Sigmoid colon (tissue), 7 donors: ENCODE data around the gene SGTA. TPM values are rescaled to one million over a fixed set of nuclear protein-coding genes. Genes with fewer than 3 reads are reported as not detected.

ENCODE experiments used
- DNase-seq: peaks from one replicate; pipeline ENCODE4 v3.0.0-alpha.2; 2019
- H3K27ac ChIP-seq, 4 donors: fragments of 200-600 bp; sonication (generic); one replicate each; pipeline ENCODE4 v1.5.1; 2016 to 2019; ENCODE audit warnings: mild to moderate bottlenecking in 1 of 4
- H3K27me3 ChIP-seq, 3 donors: fragments of 200-600 bp; sonication (generic); one replicate each; pipeline ENCODE4 v1.5.1; 2019; ENCODE audit warnings: mild to moderate bottlenecking in 1 of 3
- H3K36me3 ChIP-seq, 4 donors: fragments of 200-600 bp; sonication (generic); one replicate each; pipeline ENCODE4 v1.5.1; 2016 to 2019
- H3K4me1 ChIP-seq, 4 donors: fragments of 200-600 bp; sonication (generic); one replicate each; pipeline ENCODE4 v1.5.1; 2017 to 2019
- H3K4me3 ChIP-seq, 4 donors: fragments of 200-600 bp; sonication (generic); one replicate each; pipeline ENCODE4 v1.5.1; 2017 to 2019; ENCODE audit warnings: mild to moderate bottlenecking in 2 of 4, moderate library complexity in 1 of 4
- H3K9me3 ChIP-seq, 4 donors: fragments of 200-600 bp in 3 of 4; sonication (generic) in 3 of 4; one replicate each; pipeline versions ENCODE4 v1.5.1 to v1.6.1; 2013 to 2019
- EP300 ChIP-seq, 4 donors: sonication (generic); formaldehyde crosslinking; IDR thresholded peaks; one replicate each; pipeline ENCODE4 v1.6.1; 2017; ENCODE audit warnings: antibody characterized with exemption in 4 of 4
- POLR2A ChIP-seq, 2 donors: fragments of 450-650 bp; IDR thresholded peaks; one replicate each; pipeline ENCODE4 v1.6.1; 2016; ENCODE audit warnings: antibody characterized with exemption in 2 of 2, mild to moderate bottlenecking in 2 of 2, moderate library complexity in 2 of 2
- POLR2AphosphoS5 ChIP-seq, 4 donors: sonication (generic); formaldehyde crosslinking; IDR thresholded peaks; one replicate each; pipeline ENCODE4 v1.6.1; 2017; ENCODE audit warnings: antibody characterized with exemption in 4 of 4
- WGBS, 2 donors: extraction: QIAGEN DNeasy Blood & Tissue Kit; methylation state at CpG; one replicate each; pipeline ENCODE4 v1.1.7; 2013; 5-methylcytosine and 5-hydroxymethylcytosine counted together
- intact Hi-C: fragments of 100-400 bp; cut with DNase I; formaldehyde crosslinking; loops from one replicate; pipeline ENCODE4 v1.15.1; 2023
- polyA plus RNA-seq, 3 donors: library from polyadenylated mRNA; stranded (reverse); fragments of 200-250 nt; gene quantifications; one replicate each; pipeline ENCODE4 v1.2.3, GENCODE V29; 2013
- total RNA-seq, 4 donors: library from RNA; depleted of rRNA; stranded (reverse); fragments of >200 nt; gene quantifications; one replicate each; pipeline ENCODE4 v1.1.0, GENCODE V29; 2016
- TF ChIP-seq, protein P1 (sequence below), 4 experiments: fragments of 450-650 bp in 3 of 4; fragments of 200-600 bp in 1 of 4; IDR thresholded peaks; one replicate each; pipeline ENCODE4 v1.5.1; 2016 to 2019; ENCODE audit warnings: antibody characterized with exemption in 4 of 4, mild to moderate bottlenecking in 3 of 4, moderate library complexity in 2 of 4
- donor health status: healthy with polysubstance abuse.
- donor health status: Bipolar disorder and iron deficiency.
- donor health status: healthy.

Gene SGTA
- total and polyA plus RNA-seq, 7 donors, result 42.5 to 80.7 (median 48.1) TPM

DNA sequence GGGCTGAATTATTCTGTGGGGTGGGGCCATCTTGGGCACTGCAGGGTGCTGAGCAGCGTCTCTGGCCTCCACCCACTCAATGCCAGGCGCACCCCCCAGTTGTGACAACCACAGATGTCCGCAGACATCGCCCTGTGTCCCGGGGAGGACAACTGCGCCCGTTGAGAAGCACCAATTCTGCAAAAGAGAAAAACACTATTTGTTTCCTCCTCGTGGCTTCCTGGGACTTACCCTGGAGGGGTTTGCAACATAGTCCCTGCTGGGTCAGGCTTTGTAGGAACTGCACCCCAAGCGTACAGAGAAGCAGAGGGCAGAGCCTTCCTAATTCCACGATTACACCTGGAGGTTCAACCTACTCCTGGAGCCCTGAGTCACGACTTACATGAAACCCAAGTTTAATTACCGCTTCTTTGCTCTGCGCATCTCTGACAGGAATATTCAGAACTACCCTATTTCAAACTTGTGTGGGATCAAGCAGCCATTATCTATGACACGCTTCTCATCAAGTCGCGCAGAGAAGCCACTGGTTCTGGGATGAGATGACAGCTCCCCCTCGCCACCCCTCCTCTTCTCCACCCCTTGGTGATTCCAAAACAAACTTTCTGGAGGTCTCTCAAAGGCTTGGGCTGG, 32.1 kb downstream of the SGTA start:
- Histone ChIP-seq H3K4me3 (no peak overlapping the region), H3K27ac (no peak overlapping the region), H3K36me3 (peaks cover 9 to 16% (median 13%) of the 10 kb centered on the region in 4 donors), H3K27me3 (no peaks in the 10 kb centered on the region), H3K9me3 (no peaks in the 10 kb centered on the region), H3K4me1 (peaks cover 0 to 3% (median 0%) of the 10 kb centered on the region in 4 donors)
- intact Hi-C loops, result no loop called here
- 76% methylated on average over 17 of the region's 17 CpGs for WGBS, 2 donors
- no peak for TF ChIP-seq POLR2A (IDR thresholded peaks at IDR 0.05)
- no peak for TF ChIP-seq POLR2AphosphoS5 (IDR thresholded peaks at IDR 0.05)
- TF ChIP-seq, protein P1, sequence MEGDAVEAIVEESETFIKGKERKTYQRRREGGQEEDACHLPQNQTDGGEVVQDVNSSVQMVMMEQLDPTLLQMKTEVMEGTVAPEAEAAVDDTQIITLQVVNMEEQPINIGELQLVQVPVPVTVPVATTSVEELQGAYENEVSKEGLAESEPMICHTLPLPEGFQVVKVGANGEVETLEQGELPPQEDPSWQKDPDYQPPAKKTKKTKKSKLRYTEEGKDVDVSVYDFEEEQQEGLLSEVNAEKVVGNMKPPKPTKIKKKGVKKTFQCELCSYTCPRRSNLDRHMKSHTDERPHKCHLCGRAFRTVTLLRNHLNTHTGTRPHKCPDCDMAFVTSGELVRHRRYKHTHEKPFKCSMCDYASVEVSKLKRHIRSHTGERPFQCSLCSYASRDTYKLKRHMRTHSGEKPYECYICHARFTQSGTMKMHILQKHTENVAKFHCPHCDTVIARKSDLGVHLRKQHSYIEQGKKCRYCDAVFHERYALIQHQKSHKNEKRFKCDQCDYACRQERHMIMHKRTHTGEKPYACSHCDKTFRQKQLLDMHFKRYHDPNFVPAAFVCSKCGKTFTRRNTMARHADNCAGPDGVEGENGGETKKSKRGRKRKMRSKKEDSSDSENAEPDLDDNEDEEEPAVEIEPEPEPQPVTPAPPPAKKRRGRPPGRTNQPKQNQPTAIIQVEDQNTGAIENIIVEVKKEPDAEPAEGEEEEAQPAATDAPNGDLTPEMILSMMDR (IDR thresholded peaks at IDR 0.05), result no peak
- TF ChIP-seq EP300 (IDR thresholded peaks at IDR 0.05), result no peak
- DNase-seq, result no peak

DNA sequence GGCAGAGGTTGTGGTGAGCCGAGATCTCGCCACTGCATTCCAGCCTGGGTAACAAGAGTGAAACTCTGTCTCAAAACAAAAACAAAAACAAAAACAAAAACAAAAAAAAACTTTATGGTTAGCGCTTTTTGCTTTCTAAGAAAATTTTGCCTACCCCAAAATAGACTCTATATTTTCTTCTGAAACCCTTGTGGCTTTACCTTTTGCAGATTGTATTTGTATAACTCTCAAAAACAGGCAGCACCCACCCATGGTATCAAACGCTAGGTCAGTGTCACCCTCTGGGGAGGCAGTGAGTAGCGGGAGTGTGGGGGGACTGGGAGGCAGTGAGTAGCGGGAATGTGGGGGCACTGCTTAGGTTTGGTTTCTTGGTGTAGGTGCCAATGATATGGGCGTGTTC, 35.7 kb downstream of the SGTA start:
- TF ChIP-seq EP300 (IDR thresholded peaks at IDR 0.05), result no peak
- TF ChIP-seq, protein P1 (IDR thresholded peaks at IDR 0.05), result no peak
- Histone ChIP-seq H3K27ac (no peak overlapping the region), H3K9me3 (no peaks in the 10 kb centered on the region), H3K4me3 (no peak overlapping the region), H3K4me1 (peaks cover 0 to 3% (median 0%) of the 10 kb centered on the region in 4 donors), H3K27me3 (no peaks in the 10 kb centered on the region), H3K36me3 (no peaks in the 10 kb centered on the region)
- intact Hi-C loops, result no loop called here
- WGBS, 2 donors, result 76 to 80% methylated on average over 7 of the region's 7 CpGs
- DNase-seq, result no peak

DNA sequence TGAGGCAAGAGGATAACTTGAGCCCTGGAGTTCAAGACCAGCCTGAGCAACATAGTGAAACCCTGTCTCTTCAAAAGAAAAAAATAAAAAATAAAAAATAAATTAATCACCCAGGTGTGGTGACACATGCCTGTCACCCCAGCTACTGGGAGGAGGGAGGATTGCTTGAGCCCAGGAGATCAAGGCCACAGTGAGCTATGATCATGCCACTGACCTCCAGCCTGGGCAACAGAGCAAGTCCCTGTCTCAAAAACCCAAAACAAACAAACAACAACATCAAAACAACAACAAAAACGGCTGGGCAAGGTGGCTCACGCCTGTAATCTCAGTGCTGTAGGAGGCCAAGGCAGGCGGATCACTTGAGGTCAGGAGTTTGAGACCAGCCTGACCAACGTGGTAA, 39.0 kb downstream of the SGTA start:
- 35 to 55% methylated on average over 4 of the region's 4 CpGs for WGBS, 2 donors
- H3K4me3 ChIP-seq, result no peak overlapping the region
- intact Hi-C loops, result no loop called here

DNA sequence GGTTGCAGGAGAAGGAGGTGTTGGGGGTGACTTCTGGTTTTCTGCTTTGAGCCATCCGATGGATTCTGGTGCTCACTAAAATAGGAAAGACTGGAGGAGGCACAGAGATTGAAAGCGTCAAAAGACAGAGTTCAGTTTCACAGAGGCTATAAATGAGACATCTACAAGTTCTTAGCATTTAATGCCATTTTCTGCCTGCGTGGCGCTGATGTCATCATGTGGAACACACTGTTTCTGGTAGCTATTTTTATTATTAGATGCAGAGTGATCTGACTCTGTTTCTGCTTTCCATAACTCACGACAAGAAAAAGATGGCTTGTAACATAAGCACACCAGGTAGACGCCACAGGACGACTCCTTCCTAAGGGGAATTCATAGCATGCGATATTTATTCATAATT, 40.0 kb downstream of the SGTA start:
- WGBS, 2 donors, result 80 to 81% methylated on average over 8 of the region's 8 CpGs
- DNase-seq, result no peak
- no peak overlapping the region for H3K27ac ChIP-seq
- TF ChIP-seq POLR2A (IDR thresholded peaks at IDR 0.05) (no peak), POLR2AphosphoS5 (IDR thresholded peaks at IDR 0.05) (no peak), EP300 (IDR thresholded peaks at IDR 0.05) (no peak)
- TF ChIP-seq, protein P1 (IDR thresholded peaks at IDR 0.05), result no peak
- no peak overlapping the region for H3K4me3 ChIP-seq
- H3K4me1 ChIP-seq, result peaks cover 0 to 16% (median 15%) of the 10 kb centered on the region in 4 donors
- H3K27me3 ChIP-seq, result peaks cover 0 to 3% (median 0%) of the 10 kb centered on the region in 3 donors
- no peaks in the 10 kb centered on the region for H3K36me3 ChIP-seq
- intact Hi-C loops, result no loop called here
- H3K9me3 ChIP-seq, result no peaks in the 10 kb centered on the region

More for the DNA sequence above, 39.0 kb downstream of the SGTA start:
- TF ChIP-seq EP300 (IDR thresholded peaks at IDR 0.05), result no peak
- no peaks in the 10 kb centered on the region for H3K36me3 ChIP-seq
- H3K27ac ChIP-seq, result no peak overlapping the region
- H3K4me1 ChIP-seq, result peaks cover 0 to 8% (median 5%) of the 10 kb centered on the region in 4 donors
- peaks cover 0 to 3% (median 0%) of the 10 kb centered on the region in 3 donors for H3K27me3 ChIP-seq
- H3K9me3 ChIP-seq, result no peaks in the 10 kb centered on the region
- no peak for DNase-seq

DNA sequence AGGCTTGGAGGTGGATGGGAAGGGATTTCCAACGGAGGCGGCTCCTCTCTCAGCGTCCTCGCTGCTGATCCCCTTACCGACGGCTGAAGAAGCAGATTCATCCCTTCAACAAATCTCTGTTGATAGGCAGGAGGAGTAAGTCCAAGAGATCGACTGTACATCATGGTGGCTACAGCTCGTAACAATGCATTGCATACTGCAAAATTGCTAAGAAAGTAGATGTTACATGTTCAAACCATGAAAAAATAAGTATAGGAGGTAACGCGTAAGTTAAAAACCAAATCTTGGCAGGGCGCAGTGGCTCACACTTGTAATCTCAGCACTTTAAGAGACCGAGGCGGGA, 42.8 kb downstream of the SGTA start:
- Histone ChIP-seq H3K27me3 (peaks cover 0 to 3% (median 0%) of the 10 kb centered on the region in 3 donors), H3K36me3 (peaks cover 0 to 17% (median 9%) of the 10 kb centered on the region in 4 donors), H3K4me1 (peaks cover 0 to 16% (median 15%) of the 10 kb centered on the region in 4 donors), H3K9me3 (no peaks in the 10 kb centered on the region), H3K27ac (no peak overlapping the region), H3K4me3 (peak overlapping the region in 3 of 4 donors; percentile 85 to 99 (median 92))
- WGBS, 2 donors, result 43 to 54% methylated on average over 13 of the region's 13 CpGs
- TF ChIP-seq, protein P1 (IDR thresholded peaks at IDR 0.05), result peak in 1 of 4 experiments; percentile 4
- no peak for TF ChIP-seq EP300 (IDR thresholded peaks at IDR 0.05)
- TF ChIP-seq POLR2AphosphoS5 (IDR thresholded peaks at IDR 0.05), result no peak
- TF ChIP-seq POLR2A (IDR thresholded peaks at IDR 0.05), result no peak
- intact Hi-C loops, result no loop called here
- no peak for DNase-seq
